Nucleus accumbens (tissue), 56 donors: ENCODE data around the gene HSPH1.
"Not testable (repeated sequence)": the region's sequence is repeated elsewhere in the genome, so short reads cannot be mapped to it uniquely, and the experiment has no call there.

Experiments
- DNase-seq, 56 donors: peaks; one replicate each; lab custom pipeline; 2025; lab: John Stamatoyannopoulos, UW

HSPH1 gene

DNA sequence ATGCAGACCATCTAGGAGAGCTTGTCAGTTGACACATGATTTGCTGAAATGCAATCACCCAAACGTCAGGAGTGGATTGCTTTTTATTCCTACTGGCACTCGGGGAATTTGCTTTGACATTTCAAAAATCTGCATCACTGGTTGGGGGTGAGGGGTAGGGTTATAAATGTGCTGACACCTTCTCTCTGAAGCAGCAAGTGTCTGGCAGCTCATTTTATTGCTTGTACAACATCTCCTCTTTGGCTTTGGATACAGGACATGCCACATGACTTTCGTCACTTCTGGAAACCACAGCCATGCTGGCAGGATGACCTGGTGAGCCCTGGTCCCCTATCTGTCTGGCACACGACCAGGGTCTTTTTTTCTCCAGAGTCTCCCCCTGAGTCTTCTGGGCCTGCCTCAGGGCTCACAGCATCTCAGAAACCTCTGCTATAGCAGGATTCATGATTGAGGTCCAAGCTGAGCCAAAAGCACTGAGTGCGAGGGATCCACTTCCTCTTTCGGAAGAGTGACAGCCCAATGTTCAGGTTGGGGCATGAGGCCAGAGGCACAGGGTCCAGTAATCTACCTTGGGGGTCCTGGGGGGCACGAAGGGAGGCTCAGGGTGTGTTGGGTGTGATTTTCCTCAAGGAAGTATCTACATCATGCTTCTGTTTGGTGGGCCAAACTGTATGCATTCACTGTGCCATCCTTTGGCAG lies 60.1 kb downstream of the HSPH1 start:
- no peak for DNase-seq

- no peak for DNase-seq
These were observed 61.0 kb downstream of the HSPH1 start for GRCh38 chr13:31100721-31101120.

DNA sequence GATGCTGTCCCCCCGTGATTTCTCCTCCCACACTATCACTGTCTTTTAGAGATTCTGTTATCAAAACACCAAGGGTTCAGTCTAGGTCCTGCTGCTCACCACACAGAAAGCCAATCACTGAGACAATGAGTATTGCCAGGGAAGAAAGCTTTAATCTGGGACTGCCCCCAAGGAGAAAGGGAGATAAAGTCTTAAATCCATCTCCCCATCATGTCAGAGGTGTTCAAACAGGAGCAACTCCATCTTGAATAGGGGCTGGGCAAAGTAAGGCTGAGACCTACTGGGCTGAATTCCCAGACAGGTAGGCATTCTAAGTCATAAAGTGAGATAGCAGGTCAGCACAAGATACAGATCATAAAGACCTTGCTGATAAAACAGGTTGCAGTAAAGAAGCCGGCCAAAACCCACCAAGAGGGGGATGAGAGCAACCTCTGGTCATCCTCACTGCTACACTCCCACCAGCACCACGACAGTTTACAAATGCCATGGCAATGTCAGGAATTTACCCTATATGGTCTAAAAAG lies 63.7 kb downstream of the HSPH1 start:
- not testable (repeated sequence) for DNase-seq

GRCh38 chr13:31096654-31097302 lies 64.9 kb downstream of the HSPH1 start:
- DNase-seq = no peak

DNA sequence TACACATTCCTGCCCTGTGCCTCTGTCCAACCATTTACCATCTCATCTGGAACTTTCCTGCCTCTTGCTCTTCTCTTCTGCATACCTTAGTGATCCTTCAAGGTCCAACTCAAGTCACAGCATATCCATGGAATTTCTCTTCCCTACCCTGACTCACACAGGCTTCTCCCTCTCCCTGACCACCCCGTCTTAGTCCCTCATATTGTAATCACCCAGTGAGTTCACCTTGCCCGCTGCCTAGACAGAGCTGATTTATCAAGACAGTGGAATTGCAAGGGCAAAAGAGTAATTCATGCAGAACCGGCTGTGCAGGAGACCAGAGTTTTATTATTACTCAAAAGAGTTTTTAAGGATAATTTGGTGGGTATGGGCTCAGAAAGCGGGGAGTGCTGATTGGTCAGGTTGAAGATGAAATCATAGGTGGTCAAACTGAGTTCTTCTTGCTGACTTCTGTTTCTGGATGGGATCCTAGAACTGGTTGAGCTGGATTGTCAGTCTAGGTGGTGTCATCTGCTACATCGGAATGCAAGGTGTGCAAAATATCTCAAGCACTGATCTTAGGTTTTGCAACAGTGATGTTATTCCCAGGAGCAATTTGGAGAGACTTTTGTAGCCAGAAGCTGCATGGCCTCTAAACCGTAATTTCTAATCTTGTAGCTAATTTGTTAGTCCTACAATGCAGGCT lies 67.2 kb downstream of the HSPH1 start:
- no peak for DNase-seq

GRCh38 chr13:31093145-31093885 lies 68.4 kb downstream of the HSPH1 start:
- DNase-seq = no peak

GRCh38 chr13:31092646-31093045 lies 69.1 kb downstream of the HSPH1 start:
- no peak for DNase-seq

DNA sequence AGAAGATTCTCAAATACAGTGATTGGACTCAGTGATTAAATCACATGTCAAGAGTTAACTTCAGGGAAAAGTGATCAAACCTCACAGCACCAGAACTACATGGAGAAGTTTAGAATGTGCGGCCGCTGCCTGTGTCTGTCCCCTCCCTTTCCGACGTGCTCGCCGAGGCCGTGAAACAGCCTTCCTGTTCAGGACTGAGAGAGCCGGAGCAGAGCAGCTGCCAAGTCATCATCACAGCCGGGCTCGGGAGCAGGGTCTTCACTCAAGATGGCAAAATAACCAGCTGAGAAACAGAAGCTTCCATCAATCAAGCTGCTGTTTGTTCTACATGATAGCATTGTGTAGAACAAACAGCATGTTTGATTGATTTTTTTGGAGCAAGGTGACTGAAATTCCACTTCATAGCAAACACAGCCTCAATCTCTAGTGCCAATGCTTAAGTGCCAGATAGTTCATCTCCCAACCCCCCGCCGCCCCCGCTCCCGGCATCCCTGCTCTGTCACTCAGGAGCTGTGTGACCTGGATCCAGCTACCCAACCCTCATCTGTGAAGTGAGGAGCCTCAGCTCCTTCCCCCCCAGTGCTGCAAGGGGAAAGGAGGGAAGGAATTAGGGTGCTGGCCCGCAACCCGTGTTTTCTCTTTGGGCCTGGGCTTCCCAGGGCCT lies 70.6 kb downstream of the HSPH1 start:
- DNase-seq = peak in 14 of 56 donors; percentile 4 to 48 (median 19)

- no peak for DNase-seq
These were observed 71.6 kb downstream of the HSPH1 start for GRCh38 chr13:31090096-31090495.

- no peak for DNase-seq
These were observed 72.1 kb downstream of the HSPH1 start for GRCh38 chr13:31089649-31090048.

DNA sequence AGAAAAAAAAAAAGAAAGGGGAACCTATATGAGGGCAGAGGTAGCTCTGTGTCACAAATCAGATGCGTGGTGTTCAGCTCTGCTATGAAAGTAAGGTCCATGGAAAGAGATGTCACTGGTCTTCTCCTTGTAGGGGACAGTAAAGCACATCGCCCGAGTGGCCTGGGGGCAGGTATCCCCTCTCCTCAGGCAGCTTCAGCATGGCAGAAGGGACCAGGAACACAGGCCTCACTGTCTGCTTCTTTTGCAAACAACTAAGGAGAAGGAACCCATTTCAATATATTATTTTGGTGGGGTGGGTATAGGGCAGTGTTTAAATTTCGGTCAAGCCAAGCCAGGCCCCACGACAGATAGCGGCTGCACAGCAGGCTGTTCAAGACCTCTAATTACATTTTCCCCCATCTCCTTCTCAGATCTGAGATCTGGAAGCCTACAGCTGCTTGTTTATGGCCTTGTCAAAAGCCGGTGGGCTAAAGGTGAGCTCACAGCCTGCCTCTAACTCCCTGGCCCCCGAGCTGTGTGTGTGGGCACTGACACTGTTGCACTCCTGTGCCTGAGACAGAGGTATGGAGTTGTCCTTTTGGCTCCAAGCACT lies 72.8 kb downstream of the HSPH1 start:
- DNase-seq = no peak
